Activated CD4-positive, CD25-positive, alpha-beta regulatory T cell treated with anti-CD3 and anti-CD28 coated beads, Interleukin-2, amount 50 U/mL, for 16 hours (primary cell): Measurements from ENCODE around the gene ERC2.

Source experiments
- DNase-seq: peaks from one replicate; pipeline ENCODE4 v3.0.0-alpha.2; 2020; ENCODE audit warnings: low read depth, low spot score

Gene ERC2

DNA sequence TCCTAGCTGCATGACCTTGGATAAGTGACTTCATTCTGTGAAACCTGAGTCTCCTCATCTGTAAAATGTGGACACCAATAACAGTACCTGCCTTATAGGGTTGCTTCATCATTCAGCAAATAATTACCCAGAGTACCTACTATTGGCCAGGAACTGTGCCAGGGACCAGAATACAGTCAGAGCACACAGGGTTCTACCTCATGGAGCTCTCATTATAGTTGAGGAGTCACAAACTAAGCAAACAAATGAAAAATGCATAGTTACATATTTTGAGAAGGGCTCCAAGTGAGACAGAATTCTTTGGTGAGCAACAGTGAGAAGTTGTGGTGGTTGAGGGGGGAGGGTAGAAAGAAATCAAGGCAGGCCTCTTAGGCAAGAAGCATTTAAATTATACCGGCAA, 672.5 kb downstream of the ERC2 start:
- DNase-seq, result no peak

DNA sequence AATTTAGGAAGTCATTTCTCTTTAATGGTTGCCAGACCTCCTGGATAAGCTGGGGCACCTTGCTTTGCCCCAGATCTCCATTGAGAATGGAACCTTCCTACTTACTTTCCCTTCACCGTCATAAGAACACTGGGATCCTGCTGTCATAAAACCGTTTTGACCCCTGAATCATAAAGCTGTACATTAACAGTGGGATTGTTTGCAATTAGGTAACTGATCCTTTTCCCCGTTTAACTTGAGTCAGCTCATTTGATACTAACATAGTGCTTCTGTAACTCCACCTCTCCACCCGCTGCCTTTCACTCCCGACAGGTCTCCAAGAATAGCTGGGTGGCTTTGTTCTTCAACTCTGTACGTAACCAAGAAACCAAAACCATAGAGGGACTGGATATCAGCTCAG, 673.0 kb downstream of the ERC2 start:
- no peak for DNase-seq

DNA sequence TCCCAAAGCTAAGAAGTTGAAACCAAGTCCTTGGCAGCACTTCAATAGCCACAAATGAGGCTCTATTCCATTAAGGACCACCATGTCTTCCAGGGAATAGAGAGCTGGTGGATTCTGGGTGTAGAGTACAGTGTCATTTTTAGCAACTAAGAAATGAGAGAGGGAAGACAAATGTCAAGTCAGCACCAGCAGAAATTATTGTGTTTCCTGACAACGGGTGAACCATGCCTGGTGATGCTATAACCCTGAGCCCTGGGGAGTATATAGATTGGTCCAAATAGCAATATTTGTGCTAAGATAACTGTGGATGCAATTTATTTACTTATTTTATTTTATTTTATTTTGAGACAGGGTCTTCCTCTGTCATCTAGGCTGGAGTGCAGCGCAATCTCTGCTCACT, 675.5 kb downstream of the ERC2 start:
- no peak for DNase-seq

DNA sequence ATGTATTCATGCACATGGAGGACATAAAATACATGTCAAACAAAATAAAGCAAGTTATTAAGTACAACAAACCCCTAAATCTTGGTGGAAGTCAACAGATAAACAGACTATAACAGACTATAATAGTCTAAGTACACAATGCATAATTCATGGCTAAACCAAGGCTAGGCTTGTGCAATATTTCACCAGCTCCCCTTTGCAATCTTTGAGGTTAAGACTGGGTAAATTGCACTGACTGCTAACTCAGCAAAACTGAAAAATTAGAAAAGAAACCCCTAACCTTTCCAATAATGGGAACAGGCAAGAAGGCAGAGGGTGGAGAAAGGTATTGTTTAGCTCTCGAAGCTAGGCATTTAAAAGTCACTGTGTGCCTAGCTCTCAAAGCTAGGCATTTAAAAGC, 676.3 kb downstream of the ERC2 start:
- DNase-seq, result no peak

DNA sequence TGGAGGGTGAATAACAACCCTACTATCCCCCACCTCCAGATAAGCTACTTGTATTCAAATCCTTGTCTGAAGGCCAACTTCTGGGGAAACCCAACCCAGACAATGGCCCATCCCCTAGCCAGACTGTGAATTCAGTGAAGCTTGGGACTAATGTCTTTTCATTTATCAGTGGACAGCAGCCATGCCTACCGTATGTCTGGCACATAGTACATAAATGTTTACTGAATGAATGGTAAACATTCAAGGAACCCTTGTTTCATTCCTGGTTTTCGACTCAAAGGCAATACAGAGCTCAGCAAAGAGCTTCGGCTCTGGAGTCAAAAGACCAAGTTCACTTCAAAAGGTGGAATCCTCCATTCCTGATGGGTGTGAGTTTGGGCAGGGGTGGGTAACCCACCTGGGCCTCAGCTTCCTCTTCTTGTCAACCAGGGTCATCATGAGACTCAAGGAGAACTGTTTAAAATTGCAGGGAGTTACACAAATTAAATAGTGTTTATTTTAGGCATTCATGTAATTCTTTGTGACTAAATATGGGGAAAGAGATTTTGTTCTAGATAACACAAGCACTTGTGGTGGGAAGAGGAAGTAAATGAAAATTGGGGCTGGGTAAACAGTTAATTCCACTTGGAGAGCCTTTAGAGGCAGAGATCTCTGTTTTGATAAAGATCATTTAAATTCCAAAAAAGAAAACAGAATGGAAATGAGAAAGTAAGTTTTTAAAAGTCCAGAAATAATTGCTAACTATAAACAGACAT, 677.5 kb downstream of the ERC2 start:
- DNase-seq, result no peak

DNA sequence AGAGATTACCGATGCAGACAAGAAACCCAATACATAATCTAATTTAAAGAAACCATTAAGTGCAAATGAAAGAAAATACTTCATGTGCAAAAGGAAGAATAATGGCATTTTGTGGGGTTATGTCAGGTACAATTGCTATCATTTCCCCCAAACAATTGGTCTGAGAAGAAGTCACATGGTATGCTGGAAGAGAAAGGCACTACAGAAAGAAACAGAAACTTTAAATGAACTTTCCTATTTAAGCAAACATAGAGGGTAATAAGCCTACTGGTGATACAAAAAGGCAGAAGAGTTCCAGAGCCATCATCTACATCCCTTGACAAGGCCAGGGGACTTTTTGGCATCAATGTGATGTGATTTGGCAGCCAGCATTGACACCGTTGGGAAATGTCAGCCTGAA, 678.8 kb downstream of the ERC2 start:
- no peak for DNase-seq

DNA sequence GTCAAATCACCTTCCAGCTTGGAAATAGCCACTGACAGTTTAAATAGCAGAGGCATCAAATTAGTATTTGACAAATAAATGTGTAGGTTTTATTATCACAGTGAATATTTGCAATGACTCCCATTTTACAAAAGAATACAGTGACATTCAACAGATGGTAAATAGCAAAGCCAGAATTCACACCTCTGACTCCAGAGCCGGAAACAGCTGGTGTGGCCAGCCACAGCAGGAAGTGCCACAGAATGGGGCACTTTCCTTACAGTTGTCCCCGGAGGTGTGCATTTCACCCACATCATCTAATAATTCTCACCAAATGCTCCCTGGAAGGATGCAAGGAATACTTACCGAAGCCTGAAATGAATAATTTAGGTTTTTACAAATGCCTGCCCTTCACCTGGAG, 685.5 kb downstream of the ERC2 start:
- no peak for DNase-seq

DNA sequence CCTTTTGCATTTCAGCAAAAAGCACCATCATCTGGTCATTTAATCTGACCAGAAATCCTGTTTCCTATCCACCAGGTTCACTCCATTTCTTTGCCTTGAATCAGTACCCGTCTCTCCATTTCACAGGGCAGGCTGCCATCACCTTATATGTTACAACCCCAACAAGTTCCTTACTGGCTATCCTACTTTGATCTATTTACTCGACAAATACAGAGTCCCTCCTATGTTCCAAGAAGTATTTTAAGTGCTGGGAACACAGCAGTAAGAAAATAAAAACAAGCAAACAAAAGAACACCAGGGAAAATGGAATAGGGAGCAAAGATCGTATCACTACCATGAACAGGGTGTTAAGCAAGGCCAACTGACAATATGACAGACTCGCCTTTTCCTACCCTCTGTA, 685.9 kb downstream of the ERC2 start:
- DNase-seq, result no peak

DNA sequence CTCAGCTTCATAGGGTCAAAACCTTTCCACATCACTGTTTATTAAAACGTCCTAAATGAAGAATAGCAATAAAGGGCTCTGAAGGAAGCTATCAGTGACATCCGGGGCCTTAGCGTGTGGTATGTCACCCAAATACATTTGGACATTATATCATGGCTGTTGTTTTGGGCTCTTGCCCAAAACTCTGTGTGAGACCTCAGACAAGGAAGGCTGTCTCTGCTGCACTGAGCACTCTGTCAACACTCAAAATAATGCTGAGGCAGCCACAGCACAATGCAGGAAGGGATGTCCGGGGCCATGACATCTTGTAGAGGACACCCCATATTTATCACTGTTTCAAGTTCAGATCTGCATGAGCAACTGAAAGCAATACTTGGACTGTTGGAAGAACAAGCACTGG, 687.4 kb downstream of the ERC2 start:
- DNase-seq, result no peak

DNA sequence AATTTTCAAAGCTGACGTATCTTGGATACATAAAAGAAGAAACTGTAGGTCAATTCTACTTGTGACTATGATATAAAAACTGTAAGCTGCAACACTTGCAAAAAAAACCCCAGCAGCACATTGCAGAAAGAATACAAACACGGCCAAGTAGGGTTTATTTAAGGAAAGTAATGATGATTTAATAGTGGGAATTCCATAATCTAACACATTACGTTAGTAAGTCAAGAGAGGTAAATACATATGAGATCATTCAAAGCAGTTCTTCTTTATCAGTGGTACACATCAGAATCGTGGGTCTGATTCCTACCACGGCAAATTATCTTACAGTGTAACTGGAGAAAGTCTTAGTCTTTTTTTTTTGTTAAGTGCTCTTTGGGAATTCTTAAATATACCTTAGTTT, 688.7 kb downstream of the ERC2 start:
- DNase-seq, result no peak

DNA sequence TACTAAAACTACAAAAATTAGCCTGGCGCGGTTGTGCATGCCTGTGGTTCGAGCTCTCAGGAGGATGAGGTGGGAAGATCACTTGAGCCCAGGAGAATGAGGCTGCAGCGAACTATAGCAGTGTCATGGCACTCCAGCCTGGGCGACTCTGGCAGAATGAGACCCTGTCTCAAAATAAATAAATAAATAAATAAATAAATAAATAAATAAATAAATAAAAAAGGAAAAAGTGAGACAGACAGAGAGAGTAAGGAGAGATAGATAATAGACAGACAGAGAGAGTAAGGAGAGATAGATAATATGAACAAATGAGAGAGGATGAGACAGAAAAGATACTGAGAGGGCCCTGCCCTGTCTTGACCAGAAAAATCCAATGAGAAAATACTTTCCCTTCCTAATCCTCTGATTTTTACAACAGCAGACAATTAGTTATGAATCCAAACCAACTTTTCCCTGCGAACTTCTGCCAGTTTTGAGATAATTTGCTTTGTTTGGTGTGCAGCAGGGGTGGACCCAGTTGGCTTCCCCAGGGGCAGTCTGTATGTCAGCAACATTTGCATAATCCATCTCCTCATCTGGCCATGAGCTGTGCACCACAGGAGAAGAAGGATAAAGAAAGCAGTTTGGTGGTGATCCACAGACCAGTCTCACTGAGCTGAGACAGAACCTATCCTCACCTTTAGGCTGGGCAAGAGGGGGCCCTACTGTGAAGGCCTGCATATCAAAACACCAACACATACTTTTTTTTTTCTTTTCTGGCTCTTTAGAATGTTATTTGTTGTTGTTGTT, 692.7 kb downstream of the ERC2 start:
- no peak for DNase-seq

DNA sequence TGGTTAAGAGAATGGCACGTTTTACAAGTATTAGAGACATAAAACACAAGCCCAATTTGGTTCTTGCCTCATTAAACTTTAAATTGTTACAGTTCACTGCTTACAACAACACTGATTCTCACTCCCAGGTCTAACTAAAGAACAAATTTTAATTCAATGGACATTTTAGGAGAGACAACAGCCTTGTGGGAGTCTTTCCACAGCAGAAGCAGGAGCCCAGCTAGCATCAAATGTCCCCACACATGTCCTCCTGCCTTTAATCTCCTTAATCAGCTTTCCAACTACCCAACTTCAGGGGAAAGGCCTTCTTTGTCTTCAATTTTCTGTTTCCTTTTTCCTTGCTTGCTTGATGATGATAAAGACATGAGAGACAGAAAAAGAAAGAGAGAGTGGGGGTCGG, 693.4 kb downstream of the ERC2 start:
- no peak for DNase-seq

DNA sequence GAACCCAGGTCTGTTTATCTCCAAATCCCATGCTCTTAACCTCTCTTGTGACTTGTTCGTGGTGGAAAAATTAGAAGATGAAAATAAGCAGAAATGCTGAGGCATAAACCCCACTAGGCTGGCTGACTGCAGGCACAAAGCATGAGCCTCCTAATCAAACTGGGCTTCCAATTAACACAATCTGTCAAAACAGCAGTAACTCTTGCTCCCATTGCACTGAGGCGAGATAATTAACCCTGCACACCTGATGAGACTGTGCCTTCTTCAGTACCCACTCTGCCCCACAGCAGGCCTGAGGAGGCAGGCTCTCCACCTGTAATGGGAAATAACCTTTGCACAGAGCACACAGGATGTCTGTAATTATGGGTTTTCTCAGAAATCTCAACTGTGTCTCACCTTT, 696.8 kb downstream of the ERC2 start:
- DNase-seq, result no peak

DNA sequence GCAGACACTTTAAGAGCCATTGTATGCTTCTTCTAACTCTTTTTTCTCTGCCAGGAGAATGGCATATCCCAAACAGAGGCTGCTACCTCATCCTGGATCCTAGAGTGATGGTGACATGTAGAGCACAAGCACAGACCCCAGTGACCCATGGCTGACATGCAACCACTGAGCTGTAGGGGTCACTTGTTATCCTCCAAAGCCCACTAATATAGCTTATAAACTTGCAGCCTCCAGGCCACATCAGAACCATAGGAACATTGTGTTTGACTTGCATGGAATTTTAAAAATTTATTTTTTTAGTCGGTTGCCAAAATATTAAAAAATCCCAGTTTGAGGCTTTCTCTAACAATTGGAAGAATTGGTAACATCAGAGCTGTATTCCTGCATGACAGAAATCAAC, 698.2 kb downstream of the ERC2 start:
- no peak for DNase-seq

DNA sequence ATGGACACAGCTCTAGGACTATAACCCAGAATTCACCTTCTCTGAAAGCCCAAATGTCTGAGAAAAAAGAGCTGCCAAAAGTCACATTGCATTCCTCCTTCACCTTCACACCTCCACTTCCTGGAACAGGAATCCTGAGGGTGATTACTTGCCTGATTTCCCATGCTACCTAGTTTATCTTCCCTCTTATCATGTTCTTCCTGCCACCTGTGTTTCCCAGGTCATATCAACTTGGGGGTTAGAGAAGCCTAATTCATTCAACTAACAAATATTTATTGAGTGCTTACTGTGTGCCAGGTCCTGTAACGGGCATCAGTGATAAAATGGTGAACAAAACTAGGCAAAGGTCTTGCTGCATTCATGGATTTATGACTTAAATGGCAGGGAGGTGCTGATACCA, 701.5 kb downstream of the ERC2 start:
- no peak for DNase-seq

DNA sequence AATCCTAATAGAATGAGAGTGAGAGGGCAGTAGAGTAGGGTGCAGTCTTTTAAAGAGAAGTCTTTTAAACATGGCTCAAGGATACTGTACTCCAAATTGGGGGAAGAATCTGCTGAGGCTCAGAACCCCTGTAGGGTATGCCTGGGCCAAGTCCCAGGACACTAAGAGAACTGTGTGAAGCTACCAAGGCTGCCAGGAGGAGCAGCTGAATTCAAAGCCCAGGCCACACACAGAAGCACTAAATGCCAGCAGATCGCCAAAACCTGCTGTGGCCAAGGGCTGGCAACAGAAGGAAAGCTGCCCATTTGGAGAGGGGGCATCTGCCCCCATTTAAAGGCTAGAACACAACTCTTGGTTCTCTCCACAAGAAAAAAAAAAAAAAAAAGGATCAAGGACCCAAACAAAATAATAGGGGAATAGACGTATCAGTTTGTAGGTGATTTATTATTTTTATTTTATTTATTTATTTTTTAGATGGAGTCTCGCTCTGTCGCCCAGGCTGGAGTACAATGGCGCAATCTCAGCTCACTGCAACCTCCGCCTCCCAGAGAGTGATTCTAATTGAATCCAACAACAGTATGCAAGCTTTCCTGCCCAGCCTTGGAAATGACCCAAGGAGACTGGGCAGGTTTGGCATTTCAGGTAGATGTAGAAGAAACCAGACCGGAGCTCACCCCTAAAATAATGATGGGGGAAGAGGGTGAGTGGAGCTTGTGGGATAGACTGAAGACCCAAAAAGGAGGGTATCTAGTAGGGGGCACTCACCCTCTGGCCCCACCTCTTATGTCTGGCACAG, 702.2 kb downstream of the ERC2 start:
- no peak for DNase-seq

DNA sequence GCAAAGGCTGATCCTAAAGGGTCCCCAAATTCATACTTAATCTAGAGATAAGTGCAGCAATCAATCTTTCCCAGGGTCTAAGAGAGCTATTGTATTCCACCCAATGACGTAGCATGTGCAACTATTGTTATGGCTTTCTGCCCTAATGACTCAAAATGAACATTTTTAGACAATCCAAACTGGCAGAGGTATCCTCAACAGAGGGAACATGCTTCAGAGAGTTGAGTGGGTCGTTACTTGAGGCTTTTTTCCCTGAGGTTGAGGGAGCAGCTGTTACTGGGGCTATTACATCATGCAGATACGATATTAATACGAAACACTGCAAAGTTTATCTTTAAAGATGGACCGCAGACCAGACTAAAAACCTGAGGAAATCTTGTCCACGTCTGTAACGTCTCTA, 702.9 kb downstream of the ERC2 start:
- DNase-seq, result no peak

DNA sequence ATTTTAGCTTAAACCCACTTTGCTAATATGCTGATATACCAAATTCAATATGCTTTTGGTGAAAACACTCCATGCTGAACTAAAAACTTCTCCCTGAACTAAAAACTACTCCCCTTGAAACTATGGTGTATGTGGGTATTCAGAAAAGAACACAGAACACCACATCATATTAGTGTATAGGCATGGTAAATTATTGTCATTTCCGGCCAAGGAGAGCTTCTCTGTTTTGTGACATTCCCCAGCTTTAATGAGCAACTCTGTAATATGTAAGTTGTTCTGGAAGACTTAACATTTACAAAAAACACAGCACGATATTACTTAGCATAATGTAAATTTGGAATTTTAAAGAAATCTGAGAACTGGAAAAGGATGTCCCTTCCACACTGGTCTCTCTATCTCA, 711.3 kb downstream of the ERC2 start:
- no peak for DNase-seq

DNA sequence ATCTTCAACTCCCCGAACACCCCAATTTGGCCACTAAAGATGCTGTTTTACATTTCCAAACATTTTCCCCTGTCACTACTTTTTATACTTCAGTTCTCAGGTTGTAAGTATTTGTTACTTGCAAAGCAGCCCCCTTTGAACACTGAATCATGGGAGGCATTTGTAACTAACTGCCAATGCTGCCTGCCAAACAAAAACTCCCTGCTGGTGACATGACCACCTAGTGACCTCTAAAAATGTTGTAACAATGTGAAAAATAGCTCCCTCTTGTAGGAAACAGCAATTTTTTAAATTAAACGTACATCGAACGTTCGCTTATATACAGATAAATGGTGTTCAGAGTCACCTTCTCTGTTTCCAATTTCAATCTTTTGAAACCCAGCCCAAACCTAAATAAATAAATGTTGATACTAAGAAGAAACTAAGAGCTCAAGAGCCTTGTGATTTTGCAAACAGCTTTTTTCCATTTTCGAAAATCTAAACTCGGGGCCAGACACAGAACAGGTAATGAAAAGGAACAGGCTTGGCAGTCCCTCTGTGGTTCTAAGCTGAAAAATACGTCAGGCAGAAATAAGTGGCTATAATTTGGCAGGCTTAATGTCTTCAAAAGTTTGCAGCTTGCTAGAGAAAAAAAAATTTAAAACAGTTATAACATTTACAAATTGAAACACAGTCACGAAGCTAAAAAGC, 712.6 kb downstream of the ERC2 start:
- no peak for DNase-seq

DNA sequence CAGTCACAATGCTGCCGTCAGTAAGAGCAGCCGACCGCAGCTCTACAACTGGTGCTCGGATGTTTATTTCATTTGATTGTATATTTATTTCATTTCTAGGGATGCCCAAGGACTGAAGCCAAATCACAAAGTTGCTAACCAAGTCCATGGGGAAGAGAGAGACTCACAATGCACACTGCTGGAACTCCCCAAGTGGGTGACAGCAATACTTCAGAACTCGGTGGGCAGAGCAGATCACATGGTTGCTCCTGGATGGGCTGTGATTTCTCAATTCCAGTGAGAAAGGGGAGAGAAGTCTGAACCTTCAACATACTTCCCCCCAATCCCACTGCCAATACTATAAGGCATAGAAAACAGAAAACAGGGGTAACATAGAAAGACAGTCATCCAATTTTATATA, 715.4 kb downstream of the ERC2 start:
- DNase-seq, result no peak

DNA sequence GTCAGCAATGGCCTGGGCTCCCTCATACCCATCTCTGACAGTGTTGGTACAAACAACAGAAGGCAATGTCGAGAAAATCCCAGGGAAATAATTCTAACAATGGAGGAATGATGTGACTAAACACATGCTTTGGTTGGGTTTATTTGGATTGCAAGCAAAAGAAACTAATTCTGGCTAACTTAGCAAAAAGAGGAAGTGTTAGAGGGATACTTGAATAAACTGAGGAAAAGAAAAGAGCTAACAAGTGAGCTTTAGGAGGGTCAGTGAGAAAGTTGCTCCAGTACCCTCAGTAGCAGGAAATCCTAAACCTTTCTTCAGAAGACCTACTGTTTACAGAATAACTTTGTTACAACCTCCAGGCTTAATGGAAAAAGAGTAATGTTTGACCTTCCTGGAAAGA, 716.5 kb downstream of the ERC2 start:
- DNase-seq, result no peak

DNA sequence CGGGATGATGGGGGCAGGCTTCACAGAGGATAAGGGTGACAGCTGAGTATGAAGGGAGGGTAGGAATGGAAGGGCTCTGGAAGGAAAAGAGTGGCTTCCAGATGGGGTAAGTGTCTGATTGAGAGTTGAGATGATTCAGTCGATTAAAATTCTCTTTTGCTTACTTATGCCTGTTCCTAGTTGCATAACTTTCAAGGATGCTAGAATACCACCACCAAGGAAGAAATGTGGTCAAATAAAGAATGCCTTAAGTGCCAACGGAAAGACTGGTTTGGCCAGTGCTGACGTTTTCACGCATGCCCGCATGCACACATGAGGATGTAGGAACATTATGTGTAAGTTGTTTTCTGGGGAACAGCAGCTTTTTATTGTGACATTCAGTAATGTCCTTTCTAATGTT, 717.7 kb downstream of the ERC2 start:
- no peak for DNase-seq
